Measurements from ENCODE around the gene EIF2S3.
"Not testable (repeated sequence)": the region's sequence is repeated elsewhere in the genome, so short reads cannot be mapped to it uniquely, and the experiment has no call there.

The EIF2S3 gene

DNA sequence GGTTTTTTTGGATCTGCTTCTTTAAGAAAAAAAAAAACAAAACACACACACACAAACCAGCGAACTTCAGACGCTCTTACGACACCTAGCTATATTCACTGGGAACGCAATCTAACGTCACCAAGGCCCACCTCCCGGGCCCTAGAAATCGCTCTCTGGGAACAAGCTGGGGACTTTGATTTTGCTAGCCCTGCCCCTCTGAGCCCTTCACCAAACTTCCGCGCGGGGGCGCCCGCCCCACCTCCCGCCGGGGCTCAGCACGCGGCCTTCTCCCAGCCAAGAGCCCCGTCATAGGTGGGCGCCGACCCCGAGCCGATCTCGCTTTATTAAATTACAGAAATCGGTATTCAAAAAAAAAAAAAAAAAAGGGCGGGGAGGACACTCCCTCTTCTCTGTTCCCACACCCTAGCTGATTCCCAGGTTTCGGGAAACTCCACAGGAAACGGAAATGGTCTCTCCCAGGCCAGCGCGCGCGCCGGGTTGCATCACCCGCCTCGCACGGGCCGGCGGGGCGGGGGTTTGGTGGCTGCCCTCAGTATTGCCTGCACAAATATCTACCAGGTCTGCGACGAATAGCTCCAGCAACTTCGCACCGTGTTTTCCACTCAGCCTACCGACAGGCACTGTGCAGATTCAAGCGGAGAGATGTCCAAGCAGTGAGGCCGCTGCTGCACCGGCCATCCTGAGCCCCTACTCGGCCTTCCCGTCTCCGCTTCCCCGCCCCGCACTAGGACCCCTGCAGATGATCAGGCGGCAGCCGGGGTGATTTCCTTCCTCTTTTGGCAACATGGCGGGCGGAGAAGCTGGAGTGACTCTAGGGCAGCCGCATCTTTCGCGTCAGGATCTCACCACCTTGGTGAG lies at the start of gene EIF2S3:
Gene EIF2S3, plus strand, starts transcription at position 775 of the 861 bp plus-strand sequence. Its CDS starts 13 bp downstream, at position 788.
- peak; percentile 56 to 84 for DNase-seq (ENCODE audit: low read depth in 2 of 2, low spot score in 1 of 2)

DNA sequence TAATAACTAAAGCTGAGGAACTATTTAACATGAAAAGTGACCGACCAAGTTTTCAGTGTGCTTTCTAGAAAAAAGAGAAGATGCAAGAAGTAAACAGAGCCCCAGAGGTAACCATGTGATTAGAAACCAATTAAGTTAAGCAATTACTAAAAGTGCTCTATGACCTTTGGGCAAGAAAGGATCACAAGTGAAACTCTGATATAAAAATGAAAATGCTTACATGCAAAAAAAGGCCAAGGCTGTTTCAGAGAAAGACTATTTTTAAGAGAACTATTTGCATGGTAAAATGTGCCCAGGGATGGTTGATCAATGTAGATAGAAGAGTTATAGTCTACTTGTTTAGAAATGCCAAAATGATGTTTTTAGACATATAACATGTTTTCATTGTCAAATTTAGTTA lies 49.7 kb upstream of the EIF2S3 start:
- DNase-seq (ENCODE audit: low read depth in 2 of 2, low spot score in 1 of 2): no peak

DNA sequence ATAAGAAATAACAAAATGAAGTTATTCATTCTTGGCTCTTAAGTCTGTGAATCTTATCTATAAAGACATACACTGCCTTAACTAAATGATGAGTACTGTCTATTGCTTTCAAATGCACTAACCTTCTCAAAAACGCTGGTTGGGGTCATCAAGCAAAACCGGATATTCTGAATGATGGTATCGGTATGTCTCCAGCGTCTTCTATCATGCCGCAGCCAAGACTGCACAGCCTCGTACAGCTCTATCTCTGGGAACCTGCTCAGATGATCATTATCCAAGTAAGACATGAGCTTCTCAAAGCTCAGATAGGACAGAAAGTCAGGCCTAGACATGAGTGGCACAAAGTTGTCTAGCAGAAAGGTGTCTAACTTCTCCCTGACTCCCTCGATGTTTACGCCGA lies 48.9 kb upstream of the EIF2S3 start:
- no peak for DNase-seq (ENCODE audit: low read depth in 2 of 2, low spot score in 1 of 2)

DNA sequence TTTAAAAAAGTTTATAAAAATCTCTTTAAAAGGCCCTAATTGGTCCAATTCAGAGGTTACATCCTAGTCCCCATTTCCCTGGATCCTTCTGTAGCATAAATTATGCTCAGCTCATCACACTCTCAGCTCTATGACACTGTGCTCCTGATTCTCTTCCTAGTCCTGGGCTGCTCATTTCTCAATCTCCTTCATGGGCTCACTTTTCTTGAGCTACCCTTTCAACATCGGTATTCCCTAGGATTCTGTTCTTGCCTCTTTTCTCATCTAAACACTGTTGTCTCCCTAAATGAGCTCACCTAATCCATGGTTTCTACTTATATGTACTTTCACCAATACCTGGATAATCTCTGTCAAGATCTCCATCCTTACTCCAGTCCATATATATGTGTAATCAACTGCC lies 42.5 kb upstream of the EIF2S3 start:
- no peak for DNase-seq (ENCODE audit: low read depth in 2 of 2, low spot score in 1 of 2)

DNA sequence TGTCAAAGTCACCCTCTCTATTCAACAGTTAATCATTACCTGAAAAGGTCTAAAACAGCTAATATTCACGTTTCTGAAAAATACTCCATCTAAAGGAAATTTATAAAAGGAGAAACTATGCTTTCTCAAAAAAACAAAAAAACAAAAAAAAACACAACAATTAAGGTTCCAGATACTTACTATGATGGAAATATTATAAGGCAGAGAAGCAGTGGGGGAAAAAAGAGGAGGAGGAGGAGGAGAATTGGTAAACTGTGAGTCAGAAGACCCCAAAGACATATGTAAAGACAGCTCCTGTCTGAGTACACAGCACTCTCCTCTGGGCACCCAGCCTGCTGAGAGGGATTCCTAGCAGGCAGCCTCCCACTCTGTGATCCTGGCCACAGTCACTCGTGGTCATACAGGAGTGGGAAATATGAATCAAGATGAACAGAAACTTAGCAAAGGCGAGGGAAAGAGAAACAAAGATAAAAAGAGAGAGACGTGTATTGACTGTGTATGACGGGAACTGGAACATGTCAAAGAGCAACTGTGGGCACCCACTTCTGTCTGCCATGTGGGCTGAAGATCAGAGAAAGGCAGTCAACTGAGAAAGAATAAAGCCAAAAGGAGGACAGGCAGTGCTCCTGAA lies 40.3 kb upstream of the EIF2S3 start:
- DNase-seq (ENCODE audit: low read depth in 2 of 2, low spot score in 1 of 2): peak in 1 of 2 donors; percentile 2

DNA sequence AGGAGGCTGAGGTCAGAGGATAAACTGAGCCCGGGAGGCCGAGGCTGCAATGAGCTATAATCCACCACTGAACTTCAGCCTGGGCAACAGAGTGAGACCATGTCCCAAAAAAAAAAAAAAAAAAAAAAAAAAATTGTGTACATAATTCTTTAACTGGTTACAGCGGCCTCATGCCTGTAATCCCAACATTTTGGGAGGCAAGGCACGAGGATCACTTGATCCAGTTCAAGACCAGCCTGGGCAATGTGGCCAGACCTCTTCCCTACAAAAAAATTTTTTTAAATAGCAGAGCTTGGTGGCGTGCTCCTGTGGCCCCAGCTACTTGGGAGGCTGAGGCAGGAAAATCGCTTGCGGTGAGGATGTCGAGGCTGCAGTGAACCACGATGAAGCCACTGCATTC lies 37.1 kb upstream of the EIF2S3 start:
- DNase-seq (ENCODE audit: low read depth in 2 of 2, low spot score in 1 of 2): no peak

DNA sequence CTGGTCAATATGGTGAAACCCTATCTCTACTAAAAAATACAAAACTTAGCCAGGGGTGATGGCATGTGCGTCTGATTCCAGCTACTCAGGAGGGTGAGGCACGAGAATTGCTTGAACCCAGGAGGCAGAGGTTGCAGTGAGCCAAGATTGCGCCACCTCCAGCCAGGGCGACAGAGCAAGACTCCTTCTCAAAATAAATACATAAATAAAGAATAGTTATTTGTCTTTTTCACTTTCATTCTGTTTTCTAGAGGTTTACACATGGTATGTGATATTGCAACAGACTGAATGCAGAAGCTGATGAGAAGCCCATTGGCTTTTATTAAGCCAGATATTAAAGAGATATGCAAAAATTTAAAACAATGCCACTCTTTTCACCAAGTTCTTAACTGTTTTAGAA lies 35.9 kb upstream of the EIF2S3 start:
- DNase-seq (ENCODE audit: low read depth in 2 of 2, low spot score in 1 of 2): no peak

DNA sequence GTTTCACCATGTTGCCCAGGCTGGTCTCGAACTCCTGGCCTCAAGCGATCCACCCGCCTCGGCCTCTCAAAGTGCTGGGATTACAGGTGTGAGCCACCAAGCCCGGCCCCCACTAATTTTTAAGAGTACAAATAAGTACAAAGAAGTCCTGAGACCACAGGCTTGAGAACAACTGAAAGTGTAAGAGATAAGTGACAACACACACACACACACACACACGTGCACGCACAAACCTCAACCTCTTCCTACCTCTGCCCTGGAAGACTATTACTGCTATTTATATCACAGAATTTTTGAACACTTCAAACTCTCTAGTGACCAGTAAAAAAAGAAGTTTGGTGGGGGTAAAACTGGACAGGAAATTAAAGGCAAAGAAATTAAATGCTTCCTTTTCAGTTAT lies 35.3 kb upstream of the EIF2S3 start:
- DNase-seq (ENCODE audit: low read depth in 2 of 2, low spot score in 1 of 2): no peak

DNA sequence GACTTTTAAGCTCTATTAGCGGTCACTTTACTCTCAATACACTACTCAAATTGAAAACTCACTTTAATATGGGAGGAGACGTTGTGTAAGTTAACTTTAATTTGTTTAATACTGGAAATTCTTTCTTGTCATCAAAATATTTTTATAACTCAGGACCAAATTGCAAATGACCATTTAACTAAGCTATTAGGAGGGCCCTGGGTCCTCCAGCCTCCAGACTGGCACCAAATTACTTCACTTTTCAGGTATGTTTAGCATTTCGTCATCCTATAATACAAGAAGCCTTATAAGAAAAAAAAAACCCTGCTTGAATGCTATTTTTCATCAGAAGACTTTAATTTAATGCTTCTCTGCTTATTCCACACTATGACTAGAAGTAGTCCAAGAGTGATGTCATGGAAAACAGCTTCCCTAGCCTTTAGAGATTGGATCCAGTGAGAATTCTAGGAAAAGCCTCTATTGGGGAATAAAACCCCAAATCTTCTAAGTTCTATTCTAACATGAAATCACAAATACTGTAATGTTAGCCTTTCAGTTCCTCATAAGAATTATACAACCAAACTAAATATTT lies 34.4 kb upstream of the EIF2S3 start:
- no peak for DNase-seq (ENCODE audit: low read depth in 2 of 2, low spot score in 1 of 2)

DNA sequence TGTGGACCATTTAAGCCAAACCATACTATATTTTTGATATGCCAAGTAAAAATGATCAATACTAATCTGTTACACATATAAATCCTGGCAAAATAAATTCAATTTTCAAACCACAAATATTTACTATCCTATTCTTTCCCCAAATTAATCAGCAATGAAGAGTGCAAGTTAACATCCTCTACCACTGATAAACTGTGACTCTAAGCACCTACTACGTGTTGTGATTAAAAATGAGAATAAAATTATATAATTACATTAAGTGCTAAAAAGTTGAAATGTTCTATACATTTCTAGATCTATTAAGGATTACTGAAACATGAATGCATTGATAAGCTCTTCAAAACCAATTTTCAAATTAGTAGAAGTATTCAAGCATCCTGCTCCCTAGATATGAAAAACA lies 31.2 kb upstream of the EIF2S3 start:
- DNase-seq (ENCODE audit: low read depth in 2 of 2, low spot score in 1 of 2): no peak

DNA sequence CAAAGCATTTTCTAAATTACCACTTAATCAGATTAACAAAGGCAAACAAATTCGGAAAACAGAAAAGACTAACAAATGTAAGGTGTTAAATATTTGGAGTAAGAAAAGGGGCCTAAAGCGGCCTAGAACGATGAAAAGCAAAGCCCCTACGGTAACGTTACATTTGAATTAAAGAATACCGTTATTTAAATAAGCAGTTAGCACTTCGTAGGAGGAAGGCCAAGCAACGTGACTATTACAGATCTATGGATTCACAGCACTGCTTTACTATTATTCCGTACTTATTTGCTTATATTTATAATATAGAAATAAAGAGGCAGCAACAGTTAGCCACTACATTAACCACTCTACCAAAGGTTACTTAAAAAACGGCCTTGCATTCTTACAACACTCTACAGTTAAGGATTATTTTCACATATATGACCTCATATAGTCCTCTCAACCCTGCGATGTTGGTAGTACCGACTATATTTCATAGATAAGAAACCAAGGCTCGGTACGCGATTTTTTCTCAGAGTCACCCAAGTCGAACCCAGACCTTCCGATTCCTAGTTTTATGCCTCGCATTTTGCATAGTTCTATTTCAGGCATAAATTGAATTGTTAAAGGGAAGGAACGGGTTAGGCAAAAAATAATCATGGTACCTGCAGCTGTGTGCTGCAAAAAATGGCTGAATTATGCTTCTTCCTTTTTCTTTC lies 30.6 kb upstream of the EIF2S3 start:
- DNase-seq (ENCODE audit: low read depth in 2 of 2, low spot score in 1 of 2): no peak

DNA sequence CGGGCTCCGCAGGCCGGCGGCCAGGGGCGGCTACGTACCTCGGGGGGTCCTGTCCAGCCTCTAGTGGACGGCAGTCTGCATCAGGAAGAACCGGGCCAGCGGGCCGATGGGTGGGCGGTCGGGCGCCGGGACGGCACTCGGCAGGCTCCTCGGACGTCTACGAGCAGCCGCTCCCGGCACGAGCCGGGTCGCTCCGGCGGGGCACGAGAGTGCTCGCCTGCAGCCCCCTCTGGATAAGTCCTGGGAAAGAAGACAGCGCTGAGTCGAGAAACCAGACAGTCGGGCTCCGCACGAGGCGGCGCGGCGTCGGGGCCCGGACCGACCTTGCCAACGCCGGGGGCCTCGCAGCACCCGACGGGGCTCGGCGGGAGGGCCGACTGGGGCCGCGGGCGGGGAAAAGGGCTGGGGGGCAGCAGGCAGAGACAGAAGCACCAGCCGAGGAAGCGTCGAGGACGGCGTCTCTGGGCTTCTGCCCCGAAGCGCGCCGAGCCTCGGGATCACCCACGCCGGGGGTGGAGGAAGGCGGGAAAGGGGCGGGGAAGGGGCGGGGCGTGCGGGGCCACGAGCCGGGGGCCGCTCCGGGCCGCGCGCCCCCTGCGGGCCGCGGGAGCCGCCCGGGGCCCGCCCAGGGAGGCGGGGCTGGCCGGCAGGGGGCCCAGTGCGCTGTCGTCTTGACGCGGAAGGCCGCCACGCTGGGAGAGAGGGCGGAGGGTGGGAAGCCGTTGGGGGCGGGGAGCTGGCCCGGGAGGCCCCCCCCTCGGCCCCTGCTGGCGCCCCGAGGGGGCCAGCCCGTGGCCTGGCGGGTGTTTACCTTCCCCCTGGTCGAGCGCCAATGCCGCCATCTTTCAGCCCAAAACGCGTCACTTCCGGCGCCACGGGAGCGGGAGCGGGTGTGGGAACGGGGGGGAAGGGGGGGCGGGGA lies 29.7 kb upstream of the EIF2S3 start:
- DNase-seq (ENCODE audit: low read depth in 2 of 2, low spot score in 1 of 2): peak; percentile 49 to 62

DNA sequence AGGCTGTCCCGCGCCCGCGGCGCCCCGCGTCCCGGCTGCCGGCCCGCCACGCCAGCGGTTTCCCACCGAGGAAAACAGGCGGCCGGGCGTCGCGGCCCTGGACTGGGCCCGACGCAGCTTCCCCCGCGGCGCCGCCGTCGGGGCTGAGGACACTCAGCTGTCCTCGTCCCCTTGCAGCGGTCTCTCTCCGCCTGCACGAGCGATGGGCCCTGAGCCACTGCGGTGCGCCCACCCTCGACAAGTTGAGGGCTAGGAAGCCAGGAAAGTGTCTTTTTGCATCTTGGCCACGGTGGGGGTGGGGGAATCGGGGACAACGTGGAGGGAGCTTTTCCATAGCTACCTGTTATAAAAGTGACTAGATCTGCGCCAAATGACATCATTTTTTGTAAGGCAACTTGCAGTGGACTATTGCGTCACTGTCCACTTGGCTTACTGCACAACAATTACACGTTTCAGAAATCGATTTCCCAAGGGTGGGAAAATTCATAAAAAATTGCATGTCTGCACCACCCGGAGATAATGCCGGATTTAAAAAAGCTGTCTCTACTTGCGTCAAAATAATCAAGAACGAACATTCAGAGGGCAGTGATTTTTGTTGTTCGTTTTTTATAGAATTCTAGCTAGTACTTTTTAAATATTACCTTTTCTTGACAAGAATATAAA lies 28.9 kb upstream of the EIF2S3 start:
- DNase-seq (ENCODE audit: low read depth in 2 of 2, low spot score in 1 of 2): no peak

DNA sequence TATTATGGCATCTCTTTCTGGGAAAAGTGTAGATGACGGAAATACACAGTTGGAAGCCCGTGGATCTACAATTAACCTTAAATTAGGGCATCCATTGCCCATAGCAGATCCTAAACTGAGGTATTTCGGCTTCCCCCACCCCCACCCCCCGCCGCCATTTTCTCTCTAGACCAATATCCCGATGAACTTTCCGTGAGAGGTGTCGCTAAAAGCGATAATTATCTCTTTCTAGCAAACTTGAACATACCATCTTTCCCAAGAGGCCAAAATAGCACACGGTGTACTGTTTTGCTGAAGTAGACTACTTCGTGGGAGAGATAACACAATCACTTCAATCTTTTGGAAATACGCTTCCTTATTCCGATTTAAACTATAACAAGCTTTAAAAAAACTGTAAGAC lies 28.3 kb upstream of the EIF2S3 start:
- DNase-seq (ENCODE audit: low read depth in 2 of 2, low spot score in 1 of 2): no peak

DNA sequence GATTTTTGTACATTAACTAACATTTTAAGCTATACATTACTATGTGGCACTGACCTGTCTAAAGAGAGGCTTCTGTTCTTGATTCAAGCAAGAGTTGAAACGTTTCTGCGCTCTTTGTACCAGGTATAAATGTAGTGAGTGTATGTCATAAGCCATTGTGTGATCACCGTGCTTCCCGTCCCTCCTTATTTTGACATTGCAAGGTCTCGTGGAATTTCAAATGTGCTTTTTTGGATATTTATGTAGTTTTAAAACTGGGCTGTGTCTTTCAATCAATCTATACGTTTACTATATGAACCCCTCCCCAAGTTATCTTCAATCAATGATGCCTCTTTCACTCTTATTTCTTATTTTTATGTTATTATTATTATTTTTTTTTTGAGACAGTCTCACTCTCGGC lies 27.7 kb upstream of the EIF2S3 start, which contains the start of gene KLHL15:
Gene KLHL15, minus strand, starts transcription at position 101 of the 400 bp plus-strand sequence. CDS start 20,493 bp downstream, outside the sequence.
- DNase-seq (ENCODE audit: low read depth in 2 of 2, low spot score in 1 of 2): no peak

DNA sequence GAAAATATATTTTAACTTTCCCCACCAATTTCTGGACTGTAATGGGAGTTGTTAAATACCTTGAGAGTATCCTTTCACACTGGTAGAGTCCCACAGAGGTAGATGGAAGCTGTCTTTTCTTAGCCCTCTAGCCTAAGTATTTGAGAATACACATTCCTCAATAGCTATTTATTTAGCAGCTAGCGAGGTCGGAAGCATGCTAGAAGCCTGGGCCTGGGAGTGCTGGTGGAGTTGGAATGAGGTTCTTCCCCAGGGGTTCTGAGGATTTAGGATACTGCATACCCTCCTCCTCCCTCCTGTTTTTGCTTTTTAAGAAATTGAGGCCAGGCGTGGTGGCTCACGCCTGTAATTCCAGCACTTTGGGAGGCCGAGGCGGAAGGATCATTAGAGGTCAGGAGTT lies 26.8 kb upstream of the EIF2S3 start:
- DNase-seq (ENCODE audit: low read depth in 2 of 2, low spot score in 1 of 2): no peak

DNA sequence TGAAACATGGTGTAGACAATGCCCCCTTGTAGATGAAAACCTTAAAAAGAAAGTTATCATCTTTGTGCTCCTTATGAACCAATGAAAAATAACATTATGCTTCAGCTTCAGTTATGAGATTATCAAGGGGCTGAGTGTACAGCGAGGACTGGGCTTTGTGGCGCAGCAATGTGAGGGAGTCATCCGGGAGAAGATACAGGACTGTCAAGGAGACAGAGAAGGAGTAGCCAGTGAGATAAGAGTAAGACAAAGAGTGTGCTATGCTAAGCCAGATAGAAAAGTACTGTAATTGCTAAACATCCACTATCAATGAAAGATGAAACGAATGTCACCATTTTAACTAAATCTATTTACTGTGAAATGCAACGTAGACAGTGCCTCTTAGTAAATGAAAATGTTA lies 24.2 kb upstream of the EIF2S3 start:
- DNase-seq (ENCODE audit: low read depth in 2 of 2, low spot score in 1 of 2): no peak

DNA sequence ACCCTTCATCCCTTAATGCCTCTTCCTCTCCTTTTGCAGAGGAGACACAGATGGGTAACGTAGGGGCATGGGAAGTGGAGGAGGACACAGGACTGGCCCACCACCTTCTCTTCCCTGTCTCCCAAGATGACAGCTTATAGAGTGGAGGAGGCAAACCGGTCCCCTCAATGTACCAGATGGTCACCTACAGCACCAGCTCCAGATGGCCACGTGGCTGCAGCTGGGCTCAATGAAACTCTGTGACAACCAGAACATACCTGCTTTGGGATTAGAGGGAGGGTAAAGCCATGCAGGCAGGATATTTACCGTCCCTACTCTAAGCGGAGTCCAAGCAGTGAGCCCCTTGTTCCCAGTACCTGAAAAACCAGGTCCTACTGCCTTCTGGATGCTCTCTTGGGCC lies 20.3 kb upstream of the EIF2S3 start:
- DNase-seq (ENCODE audit: low read depth in 2 of 2, low spot score in 1 of 2): no peak

DNA sequence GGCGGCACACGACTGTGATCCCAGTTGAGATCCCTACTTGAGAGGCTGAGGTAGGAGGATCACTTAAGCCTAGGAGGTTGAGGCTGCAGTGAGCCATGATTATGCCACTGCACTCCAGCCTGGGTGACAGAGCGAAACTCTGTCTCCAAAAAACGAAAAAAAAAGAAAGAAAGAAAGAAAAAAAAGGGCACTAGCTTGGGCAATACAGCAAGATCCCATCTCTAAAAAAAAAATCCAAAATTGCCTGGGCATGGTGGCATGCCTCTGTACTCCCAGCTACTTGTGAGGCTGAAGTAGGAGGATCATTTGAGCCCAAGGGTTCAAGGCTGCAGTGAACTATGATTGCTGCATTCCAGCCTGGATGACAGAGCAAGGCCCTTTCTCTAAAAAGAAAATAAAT lies 17.0 kb upstream of the EIF2S3 start:
- no peak for DNase-seq (ENCODE audit: low read depth in 2 of 2, low spot score in 1 of 2)

DNA sequence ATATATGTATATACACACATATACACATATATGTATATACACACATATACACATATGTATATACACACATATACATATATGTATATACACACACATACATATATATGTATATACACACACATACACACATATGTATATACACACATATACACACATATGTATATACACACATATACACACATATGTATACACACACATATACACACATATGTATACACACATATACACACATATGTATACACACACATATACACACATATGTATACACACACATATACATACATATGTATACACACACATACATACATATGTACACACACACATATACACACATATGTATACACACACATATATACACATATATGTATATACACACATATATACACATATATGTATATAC lies 8.7 kb upstream of the EIF2S3 start:
- DNase-seq (ENCODE audit: low read depth in 2 of 2, low spot score in 1 of 2): not testable (repeated sequence)

Measured in stimulated activated CD8-positive, alpha-beta memory T cell treated with anti-CD3 and anti-CD28 coated beads, Interleukin-4, amount 100 ng/mL, for 4 hours (primary cell).